ENCODE results near the gene EAF1.

EAF1 gene

DNA sequence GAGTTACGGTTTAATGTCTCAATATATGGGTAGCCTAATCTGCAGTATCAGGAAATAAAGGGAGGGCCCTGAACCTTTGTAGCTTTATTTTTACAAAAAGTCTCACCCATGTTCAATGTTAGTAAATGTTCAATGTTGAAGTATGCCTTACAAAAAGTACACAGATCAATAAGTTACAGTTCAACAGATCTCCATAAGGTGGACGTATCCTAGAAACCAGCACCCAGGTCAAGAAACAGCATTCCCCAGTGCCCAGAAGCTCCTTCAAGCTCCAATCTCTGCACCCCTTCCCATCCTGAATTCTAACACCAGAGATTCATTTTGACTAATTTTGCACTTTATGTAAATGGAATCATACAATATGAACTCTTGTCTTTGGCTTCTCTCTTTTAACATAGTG, 62.8 kb downstream of the EAF1 start:
- Histone ChIP-seq H3K36me3 (ENCODE audit: control insufficient read depth, insufficient read depth, low read length, severe bottlenecking) (peaks cover 17% of the 10 kb centered on the region), H3K4me1 (ENCODE audit: control insufficient read depth, insufficient read depth, low read length) (peaks cover 6% of the 10 kb centered on the region), H3K27me3 (replicated peaks; ENCODE audit: control insufficient read depth, insufficient read depth, low read length) (no peaks in the 10 kb centered on the region), H3K4me3 (ENCODE audit: low read length) (no peak overlapping the region), H3K9ac (ENCODE audit: low read length) (no peak overlapping the region), H3K9me3 (ENCODE audit: control insufficient read depth, low read length) (no peaks in the 10 kb centered on the region)
- DNase-seq (ENCODE audit: low read depth): no peak

GRCh38 chr3:15491143-15491542, 63.7 kb downstream of the EAF1 start:
- Histone ChIP-seq H3K4me1 (ENCODE audit: control insufficient read depth, insufficient read depth, low read length) (peaks cover 6% of the 10 kb centered on the region), H3K27me3 (replicated peaks; ENCODE audit: control insufficient read depth, insufficient read depth, low read length) (no peaks in the 10 kb centered on the region), H3K9me3 (ENCODE audit: control insufficient read depth, low read length) (no peaks in the 10 kb centered on the region), H3K9ac (ENCODE audit: low read length) (no peak overlapping the region), H3K36me3 (ENCODE audit: control insufficient read depth, insufficient read depth, low read length, severe bottlenecking) (peaks cover 16% of the 10 kb centered on the region), H3K4me3 (ENCODE audit: low read length) (no peak overlapping the region)
- no peak for DNase-seq (ENCODE audit: low read depth)

Measured in adipocyte (in vitro differentiated cells).